Activated CD4-positive, CD25-positive, alpha-beta regulatory T cell treated with anti-CD3 and anti-CD28 coated beads, Interleukin-2, amount 50 U/mL, for 72 hours (primary cell): ENCODE measurements around the gene CDKN2A.
"Not testable (repeated sequence)": the region's sequence is repeated elsewhere in the genome, so short reads cannot be mapped to it uniquely, and the experiment has no call there.

Source experiments
- DNase-seq: peaks from one replicate; pipeline ENCODE4 v3.0.0; 2021

Gene CDKN2A

DNA sequence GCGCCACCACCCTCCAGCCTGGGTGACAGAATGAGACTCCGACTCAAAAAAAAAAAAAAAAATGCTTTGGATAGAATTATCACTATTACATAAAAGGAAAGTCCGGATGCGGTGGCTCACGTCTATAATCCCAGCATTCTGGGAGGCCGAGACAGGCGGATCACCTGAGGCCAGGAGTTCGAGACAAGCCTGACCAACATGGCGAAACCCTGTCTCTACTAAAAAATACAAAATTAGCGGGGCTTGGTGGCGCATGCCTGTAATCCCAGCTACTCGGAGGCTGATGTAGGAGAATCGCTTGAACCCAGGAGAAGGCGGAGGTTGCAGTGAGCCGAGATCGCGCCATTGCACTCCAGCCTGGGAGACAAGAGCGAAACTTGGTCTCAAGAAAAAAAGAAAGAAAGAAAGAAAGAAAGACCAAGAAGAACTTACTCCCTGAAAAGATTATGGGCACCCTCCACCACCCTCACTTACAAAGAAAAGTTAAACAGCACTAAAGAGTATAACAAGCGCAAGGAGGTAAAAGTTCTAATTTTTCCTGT lies 17.8 kb downstream of the CDKN2A start:
- no peak for DNase-seq

DNA sequence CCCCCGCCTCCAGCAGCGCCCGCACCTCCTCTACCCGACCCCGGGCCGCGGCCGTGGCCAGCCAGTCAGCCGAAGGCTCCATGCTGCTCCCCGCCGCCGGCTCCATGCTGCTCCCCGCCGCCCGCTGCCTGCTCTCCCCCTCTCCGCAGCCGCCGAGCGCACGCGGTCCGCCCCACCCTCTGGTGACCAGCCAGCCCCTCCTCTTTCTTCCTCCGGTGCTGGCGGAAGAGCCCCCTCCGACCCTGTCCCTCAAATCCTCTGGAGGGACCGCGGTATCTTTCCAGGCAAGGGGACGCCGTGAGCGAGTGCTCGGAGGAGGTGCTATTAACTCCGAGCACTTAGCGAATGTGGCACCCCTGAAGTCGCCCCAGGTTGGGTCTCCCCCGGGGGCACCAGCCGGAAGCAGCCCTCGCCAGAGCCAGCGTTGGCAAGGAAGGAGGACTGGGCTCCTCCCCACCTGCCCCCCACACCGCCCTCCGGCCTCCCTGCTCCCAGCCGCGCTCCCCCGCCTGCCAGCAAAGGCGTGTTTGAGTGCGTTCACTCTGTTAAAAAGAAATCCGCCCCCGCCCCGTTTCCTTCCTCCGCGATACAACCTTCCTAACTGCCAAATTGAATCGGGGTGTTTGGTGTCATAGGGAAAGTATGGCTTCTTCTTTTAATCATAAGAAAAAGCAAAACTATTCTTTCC lies 19.3 kb downstream of the CDKN2A start:
- DNase-seq: no peak

- DNase-seq: no peak
Measured at GRCh38 chr9:21974343-21974721, 19.9 kb downstream of the CDKN2A start.

DNA sequence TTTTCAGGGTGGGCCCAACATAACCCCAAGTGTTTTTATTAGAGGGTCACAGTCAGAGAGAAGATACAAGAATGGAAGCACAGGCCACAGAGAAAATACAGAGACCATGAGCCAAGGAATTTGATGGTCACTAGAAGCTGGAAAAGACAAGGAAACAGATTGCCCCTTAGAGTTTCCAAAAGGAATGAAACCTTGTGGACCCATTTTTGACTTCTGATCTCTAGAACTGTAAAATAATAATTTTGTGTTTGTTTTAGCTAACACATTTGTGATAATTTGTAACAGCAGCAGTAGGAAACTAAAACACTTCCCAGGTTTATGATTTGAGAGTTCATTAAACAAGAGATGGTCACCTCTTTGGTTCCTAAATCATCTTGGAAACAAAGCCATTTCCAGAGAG lies 21.8 kb downstream of the CDKN2A start:
- no peak for DNase-seq

DNA sequence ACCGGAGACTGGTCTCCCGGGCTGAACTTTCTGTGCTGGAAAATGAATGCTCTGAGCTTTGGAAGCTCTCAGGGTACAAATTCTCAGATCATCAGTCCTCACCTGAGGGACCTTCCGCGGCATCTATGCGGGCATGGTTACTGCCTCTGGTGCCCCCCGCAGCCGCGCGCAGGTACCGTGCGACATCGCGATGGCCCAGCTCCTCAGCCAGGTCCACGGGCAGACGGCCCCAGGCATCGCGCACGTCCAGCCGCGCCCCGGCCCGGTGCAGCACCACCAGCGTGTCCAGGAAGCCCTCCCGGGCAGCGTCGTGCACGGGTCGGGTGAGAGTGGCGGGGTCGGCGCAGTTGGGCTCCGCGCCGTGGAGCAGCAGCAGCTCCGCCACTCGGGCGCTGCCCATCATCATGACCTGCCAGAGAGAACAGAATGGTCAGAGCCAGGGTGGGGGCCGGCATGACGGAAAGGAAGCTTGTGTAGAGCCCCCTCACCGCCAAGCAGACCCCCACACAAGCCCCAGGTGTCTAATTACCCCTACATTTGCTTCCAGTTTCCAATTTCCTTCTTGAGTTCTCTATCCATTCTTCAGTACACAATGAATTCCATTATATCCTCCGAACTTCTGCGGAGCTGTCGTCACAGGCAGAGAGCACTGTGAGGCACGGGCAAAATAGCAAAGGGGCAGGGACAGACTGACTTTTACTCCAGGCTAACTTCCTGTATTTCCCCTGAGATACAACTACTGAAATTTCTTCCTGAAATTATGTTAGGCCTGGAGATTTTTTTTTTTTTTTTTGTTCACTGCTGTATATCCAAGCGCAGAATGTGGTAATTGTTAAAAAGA lies 23.2 kb downstream of the CDKN2A start:
- DNase-seq: no peak

GRCh38 chr9:21969951-21970799 lies 24.0 kb downstream of the CDKN2A start:
- no peak for DNase-seq

DNA sequence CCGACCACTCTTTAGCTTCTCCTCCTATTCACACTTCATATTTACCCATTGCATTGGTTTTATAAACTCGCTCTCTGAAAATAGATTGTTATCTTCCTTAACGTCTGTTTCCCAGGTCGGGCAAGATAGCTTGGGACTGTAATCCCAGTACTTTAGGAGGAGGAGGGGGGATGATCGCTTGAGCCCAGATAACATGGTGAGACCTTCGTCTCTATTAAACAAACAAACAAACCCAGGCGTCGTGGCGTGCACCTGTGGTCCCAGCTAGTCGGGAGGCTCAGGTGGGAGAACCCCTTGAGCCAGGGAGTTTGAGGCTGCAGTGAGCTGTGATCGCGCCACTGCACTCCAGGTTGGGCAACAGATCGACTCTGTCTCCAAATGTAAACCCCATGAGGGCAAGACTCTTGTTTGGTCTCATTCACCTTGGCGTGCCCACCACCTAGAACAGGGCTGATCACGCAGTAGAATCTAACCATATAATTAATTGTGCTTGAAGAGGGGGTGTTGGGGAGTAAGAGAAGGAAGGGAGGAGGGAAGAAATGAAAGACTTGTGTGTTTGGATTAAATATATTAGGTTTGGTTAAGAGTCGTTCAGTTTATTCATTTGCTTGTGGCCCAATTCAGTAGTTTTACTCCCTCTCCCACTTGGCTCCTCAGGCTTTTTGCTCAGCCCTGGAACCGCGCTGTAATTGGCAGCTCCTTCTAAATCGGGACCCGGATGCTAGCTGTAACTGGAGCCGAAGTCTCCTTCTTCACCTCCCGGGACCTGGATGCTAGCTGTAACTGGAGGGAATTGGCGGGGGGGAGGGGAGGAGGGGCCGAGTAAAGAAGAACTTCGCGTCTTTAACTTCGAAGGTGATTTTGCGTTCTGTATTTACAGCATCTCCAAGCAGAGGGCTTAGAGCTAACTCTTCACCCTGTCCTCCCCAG lies 24.9 kb downstream of the CDKN2A start:
- no peak for DNase-seq

GRCh38 chr9:21968331-21969010 lies 25.7 kb downstream of the CDKN2A start:
- no peak for DNase-seq

- no peak for DNase-seq
Measured at GRCh38 chr9:21967702-21968101, 26.5 kb downstream of the CDKN2A start.

DNA sequence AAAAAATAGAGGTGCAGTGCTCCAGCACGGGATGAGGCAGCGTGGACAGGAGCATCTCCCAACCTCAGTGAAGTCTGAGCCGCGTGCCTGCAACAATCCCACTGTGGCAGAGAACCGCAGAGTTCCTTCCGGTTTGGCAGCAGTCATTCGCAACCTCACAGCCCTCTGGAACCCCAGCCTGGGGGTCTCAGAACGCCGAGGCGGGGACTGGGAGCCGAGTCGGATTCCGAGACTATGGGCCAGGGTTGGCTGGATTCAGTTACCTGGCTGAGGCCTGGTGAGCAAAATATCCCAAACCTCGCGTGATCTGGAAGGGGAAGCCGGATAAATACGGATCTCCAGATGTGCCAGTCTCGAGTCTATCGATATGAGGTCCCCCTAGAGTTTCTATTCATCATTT lies 27.0 kb downstream of the CDKN2A start:
- DNase-seq: no peak

- DNase-seq: no peak
Measured at GRCh38 chr9:21966140-21966851, 27.9 kb downstream of the CDKN2A start.

DNA sequence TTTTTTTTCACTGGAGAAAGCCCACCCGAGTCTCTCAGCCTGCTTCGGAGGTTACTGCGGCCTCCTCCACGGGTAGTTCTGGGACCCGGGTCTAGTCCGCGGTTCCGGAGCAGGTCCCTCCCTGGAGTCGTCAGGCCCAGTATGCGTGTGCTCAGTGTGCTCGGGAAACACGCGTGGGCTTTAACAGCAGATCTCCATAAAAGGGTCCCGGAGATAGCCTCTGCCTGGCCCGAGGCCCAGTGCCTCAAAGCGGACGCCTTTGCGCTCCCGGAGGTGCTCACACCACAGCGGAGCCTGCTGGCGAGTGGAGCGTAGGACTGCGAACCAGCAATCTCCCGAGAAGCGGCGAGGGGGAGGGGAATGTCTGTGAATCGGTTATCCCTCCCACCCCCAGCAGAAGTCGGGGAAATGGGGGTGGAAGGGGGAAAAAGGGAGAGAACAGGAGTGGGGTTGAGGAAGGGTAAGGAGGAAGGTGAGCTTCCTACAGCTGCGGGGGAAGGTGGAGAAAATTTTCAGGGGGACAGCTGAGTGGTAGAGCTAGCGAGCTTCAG lies 28.7 kb downstream of the CDKN2A start:
- DNase-seq: no peak

- peak; percentile 60 for DNase-seq
Measured at GRCh38 chr9:21964925-21965385, 29.2 kb downstream of the CDKN2A start.

DNA sequence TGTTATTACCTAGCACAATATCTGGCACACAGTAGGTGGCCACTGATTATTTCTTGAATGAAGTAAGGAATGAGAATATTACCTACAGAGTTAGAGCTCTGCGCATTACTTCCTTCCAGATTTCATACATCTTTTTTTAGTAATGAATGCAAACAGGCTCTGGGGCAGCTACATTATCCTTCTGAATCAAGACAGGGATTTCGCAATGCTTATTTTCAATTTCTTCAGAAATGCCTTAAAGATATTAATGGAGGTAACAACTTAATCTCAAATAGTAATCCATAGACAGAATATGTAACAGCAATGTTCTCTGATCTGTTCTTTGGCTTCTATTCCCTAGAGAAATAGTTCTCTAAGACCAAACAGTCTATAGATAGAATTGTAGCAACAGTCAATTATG lies 32.6 kb downstream of the CDKN2A start:
- DNase-seq: no peak

DNA sequence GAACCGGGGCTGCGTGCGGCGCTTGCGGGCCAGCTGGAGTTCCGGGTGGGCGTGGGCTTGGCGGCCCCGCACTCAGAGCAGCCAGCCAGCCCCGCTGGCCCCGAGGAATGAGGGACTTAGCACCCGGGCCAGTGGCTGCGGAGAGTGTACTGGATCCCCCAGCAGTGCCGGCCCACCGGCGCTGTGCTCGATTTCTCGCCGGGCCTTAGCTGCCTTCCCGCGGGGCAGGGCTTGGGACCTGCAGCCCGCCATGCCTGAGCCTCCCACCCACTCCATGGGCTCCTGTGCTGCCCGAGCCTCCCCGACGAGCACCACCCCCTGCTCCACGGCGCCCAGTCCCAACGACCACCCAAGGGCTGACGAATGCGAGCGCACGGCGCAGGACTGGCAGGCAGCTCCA lies 34.9 kb downstream of the CDKN2A start:
- DNase-seq: not testable (repeated sequence)

DNA sequence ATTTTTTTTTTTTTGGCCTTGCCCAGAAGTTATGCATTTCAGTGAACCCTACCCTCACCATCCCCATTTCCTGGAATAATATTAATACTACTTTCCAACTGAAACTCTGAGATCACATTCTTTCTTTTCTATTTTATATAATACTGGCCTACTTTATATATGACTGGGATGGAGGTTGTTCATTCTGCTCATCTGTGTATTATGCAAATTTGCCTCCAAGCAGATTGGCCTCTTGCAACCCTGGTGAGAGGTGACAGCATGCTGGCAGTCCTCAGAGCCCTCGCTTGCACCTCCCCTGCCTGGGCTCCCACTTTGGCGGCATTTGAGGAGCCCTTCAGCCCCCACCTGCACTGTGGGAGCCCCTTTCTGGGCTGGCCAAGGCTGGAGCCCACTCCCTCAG lies 35.4 kb downstream of the CDKN2A start:
- no peak for DNase-seq

GRCh38 chr9:21945606-21946005 lies 48.6 kb downstream of the CDKN2A start:
- no peak for DNase-seq

GRCh38 chr9:21943464-21943863 lies 50.7 kb downstream of the CDKN2A start:
- DNase-seq: no peak

GRCh38 chr9:21941337-21941995 lies 52.7 kb downstream of the CDKN2A start:
- DNase-seq: no peak

GRCh38 chr9:21936161-21936560 lies 58.0 kb downstream of the CDKN2A start:
- DNase-seq: no peak
